Activated CD8-positive, alpha-beta memory T cell treated with anti-CD3 and anti-CD28 coated beads, Interleukin-2, amount 50 U/mL, for 48 hours (primary cell): Measurements from ENCODE around the gene PHC2.

ENCODE experiments used
- DNase-seq: peaks from one replicate; pipeline ENCODE4 v3.0.0-alpha.2; 2020

Gene PHC2

DNA sequence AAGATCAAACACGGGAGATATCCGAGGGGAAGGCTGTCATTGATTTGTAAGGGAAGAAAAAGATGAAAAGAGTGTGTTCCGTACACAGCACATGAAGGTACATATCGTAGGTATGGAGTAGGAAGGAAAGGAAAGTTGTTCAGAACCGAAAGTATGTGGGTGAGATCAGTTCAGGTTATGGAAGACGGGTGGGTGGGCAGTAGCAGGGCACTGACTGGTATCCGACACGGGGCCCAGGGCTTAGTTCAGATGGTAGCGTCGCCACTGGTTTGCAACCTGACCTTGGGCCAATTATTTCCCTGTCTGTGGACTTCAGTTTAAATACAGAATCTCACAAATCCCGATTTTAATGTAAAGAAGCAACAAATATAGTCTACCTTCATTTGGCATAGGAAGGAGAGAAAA, 82.2 kb downstream of the PHC2 start:
- no peak for DNase-seq

DNA sequence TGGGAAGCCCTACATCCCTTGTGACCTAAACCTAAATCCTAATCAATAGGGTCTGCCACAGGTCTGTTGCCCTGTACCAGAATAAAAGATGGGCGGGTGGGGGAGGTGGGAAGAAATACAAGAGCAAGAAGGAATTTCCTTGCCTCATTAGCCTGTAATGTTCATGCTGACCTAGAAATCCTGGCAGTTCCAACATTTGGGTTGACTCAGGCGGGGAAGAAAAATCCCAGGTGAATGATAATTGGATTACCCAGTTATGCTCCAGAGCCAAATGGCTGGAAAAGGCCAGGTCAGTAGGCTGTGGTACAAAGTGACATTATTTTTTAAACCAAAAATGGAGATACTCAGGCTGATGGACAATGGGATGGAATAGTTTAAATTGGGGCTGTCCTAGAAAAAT, 82.7 kb downstream of the PHC2 start:
- DNase-seq, result no peak

DNA sequence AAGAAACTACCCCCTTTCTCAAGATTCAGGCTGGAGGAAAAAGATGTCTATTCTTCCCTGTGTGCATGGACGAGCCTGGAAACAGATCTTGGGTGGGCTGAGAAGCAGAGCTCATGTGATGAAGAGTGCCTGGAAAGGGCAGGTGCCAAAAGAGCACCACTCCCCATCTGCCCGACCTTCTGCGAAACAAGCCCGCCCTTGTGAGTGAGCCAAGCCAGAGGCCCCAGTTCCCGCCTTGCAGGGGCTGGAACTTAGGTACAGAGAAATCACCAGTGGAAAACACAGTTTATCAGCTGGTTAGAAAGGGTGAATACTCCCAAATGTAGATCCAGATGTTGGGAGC, 83.3 kb downstream of the PHC2 start:
- no peak for DNase-seq

DNA sequence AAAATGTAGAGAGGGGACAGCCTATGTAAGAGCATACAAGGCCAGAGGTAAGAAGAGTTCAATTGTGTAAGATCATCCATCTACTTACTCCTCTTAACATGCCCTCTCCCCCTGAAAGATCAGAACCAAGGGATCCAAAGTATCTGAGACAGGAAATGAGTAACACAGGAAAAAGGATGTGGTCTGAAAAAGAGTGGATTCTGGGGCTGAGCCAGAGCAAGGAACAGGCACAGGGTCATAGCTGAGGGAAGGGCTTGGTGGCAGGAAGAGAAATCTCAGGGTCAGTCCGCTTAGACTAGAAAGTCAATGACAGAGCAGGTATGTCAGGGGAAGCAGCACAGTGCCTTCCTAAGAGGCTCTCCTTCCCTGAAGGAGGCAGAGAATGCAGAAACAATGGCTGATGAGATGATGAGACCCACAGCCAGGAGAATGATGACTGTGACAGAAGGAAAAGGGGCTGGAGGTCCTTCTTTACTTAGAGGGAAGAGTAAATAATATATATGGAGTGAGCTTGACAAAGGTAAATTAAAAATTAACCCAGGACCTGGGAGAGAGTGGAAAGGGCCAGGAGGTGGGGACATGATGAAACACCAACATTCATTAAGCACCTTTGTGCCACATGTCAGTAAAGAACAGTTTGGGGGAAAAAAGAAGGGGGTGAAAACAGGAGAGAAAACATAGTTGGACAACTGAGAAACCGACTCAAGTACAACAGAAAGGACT, 83.8 kb downstream of the PHC2 start:
- DNase-seq, result no peak

DNA sequence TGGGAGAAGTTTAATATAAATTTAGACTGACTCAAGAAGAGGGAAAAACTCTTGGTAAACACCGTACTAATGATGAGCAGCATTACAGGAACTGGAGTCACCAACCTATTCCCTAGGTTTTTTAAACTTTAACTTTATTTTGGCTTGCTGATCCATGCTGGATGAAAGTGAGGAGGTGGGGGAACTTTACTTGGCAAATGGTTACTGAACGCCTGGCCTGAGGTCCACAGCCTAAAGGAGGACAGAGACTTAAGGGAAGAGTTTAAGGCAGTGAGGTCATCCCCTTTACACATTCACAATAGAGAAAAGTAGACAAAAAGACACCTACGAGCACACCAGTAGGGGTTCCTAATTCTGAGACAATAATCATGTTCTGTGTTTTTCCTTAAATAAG, 84.4 kb downstream of the PHC2 start:
- no peak for DNase-seq

DNA sequence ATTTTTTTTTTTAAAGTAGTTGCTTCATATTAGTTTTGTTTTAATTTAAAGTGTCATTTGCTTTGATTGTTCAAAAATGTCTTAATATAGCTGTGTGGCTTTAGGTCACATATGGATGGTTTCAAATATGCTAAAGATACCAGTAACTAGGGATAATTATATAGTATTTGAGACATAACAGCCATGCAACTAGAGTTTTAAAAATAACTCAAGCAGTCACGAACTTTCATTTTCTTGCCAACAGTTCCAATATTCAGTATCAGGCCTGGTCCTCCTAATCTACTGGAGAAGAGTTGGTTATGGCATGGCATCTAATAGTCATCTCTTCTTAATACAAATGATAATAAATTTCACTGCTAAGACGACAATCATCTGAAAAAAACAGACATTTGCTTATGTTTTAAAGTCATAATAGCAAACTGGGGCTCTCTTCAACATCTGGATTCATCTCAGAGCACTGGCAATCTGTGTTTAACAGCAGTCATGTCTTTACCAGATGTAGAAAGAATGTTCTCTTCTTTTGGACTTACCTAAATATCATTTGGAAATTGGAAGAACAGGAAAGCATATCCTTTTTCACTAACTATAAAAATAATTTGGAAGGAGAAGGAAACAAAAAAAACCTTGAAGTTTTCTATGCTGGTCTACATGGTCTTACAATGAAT, 85.9 kb downstream of the PHC2 start:
- DNase-seq, result no peak

DNA sequence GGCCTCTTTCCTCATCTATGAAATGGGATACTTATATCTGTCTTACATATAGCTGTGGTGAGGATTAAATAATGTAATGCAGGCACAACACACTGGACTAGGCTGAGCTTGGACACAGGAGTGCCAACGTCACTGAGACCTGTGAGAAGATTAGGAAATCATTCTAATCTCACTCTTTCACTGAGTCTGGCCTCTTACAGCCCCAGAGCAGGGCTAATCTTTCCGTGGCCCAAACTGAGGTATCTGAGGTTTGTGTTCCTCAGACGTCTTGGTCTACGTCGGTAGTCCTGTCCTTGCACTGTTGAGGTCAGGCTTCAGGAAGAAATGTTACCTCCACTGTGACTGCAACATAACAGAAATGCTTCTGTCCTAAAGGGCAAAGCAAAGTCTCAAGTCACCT, 87.4 kb downstream of the PHC2 start:
- no peak for DNase-seq

DNA sequence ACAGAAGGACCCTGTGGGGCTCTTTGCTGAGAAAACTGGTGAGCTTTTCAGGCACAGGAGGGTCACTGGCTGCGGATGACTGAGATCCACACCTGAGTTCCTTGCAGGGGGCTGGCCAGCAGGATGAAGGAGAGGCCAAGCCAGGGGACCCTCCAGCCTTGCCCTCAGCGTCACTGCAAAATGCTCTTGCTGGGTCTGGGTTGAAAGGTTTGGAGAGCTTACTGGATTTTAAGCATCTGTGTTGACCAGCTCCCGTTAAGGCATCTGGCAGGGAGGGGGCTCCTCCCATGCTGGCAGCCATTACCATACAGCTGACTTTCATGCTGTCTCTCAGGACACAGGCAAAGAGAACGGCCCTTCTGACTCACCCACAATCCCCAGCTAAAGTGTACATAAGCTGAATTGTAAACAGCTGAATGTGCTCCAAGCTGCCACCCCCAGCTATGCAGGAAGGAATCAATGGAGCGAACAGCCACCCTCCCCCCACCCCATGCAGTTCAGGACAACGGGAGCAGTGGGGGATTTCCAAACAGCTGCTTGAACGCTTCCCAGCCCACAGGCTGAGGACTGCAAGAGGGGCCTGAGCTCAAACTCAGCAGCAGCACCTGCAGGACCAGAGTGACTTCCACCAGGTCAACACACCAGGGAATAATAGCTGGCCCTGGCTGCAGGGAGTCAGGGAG, 88.7 kb downstream of the PHC2 start:
- DNase-seq, result no peak

DNA sequence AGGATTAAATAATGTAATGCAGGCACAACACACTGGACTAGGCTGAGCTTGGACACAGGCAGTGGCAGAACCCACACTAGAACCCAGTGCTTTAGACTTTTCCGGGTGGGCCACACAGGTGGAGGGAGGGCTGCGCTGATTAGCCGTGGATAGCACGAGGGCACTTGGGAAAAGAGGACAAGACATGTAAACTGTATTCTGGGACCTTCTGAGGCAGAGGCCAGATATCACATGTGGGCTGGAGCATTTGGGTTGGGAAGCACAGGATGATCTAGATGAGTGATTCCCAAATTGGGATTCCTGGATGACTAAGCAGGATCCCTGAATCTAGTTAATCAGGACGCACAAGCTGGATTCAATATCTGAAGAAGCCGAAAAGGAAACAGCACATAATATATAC, 89.7 kb downstream of the PHC2 start:
- DNase-seq, result no peak

DNA sequence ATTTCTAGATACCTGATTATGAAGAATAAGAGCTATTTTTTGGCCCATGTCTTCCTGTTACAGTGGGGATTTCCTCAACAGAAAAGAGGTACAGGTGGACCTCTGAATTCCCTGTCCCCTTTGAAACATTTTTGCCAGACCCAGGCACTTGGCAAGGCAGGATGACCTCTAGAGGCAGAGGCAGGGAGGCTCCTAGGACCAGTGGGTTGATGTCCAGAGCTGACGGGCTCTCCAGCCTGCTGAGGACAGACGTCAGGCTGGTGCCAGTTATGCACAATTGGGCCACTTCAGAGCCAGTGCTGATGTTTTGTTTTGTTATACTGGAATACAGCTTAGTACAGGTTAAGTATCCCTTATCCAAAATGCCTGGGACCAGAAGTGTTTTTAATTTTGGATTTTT, 91.5 kb downstream of the PHC2 start:
- no peak for DNase-seq

DNA sequence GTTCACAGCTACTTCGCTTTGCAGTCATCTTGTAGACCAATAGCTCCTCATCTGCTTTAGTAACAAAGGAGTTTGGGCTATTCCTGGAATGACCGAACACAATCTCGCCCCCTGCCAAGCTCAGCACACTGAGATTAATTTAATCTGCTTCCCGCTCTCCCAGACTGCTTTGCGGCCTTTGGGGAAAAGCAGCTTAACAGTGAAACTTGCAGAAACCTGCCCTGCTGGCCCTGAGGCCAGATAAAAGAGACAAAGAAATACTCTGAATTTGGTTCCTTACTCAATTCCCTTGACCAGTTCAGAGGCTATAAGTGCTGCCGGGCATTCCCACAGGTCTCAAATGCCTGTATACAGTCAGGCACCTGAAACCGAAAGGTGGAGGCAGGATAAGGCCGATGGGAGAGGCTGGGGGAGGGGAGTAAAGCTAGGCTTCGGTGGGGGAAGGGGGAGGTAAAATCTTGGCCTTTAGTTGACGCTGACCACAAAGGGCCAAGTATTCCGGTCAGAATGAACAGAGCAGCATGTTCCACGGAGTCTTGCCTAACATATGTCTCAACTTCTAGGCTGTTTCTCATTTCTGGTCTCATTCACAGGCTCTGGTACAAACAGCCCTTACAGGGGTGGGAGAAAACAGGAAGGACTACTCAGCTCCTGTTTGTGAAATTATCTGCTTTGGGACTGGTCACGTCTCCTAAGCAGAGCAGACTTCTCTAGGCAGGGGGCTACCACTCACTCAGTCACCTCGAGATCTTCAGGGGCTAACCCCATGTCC, 92.3 kb downstream of the PHC2 start:
- DNase-seq, result no peak

DNA sequence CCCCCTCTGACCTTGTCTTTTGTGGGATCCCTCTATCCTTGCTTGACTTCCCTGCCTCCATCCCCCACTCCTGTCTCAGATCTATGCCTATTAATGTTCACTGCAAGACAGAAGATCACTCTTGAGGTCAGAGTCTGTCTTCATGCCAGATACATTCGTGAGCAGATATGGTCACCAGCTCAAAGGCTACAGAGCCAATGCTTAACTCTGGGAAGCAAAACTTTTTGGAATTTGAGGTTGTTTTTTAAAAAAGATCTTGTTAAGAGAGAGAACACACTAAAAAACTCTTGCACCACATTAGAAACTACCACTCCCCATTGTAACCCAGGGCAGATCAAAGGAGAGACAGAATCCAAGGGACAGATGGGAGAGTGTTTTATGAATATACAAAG, 92.9 kb downstream of the PHC2 start:
- DNase-seq, result no peak

DNA sequence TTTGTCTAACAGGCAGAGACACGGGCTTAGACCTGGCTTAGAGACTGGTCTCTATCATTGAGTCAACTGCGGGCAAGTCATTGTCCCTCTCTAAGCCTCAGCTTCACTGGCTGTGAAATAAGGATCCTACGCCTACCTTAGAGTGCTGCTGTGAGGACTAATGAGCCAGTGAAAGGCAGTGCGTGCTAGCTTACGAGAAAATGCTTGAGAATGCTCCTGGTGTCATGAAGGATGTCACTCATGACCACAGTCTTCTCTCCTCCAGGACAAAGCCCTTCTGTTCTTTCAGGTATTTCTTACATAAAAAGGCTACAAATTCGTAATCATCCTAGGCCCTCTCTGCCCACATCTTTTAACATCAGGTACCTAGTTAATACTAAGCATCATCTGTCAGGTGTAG, 93.5 kb downstream of the PHC2 start:
- DNase-seq, result no peak

DNA sequence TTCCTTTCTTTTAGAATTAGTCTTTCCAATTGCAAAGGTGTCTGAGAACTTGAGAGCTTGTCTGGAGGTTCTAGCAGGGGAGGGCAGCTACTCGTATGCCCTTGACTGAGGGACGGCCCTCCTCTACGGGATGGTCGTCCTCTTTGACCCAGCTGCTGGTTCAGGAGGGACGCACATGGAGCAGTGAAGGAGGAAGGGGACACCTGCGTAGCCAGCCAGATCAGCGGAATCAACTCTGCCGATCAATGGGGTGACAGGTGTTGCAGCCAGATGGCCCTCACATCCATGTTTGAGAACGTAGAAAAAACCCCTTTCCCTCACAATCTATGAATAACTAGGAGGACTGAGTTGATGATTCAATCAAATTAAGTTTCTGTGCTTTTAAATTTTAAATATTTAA, 94.3 kb downstream of the PHC2 start:
- DNase-seq, result no peak

DNA sequence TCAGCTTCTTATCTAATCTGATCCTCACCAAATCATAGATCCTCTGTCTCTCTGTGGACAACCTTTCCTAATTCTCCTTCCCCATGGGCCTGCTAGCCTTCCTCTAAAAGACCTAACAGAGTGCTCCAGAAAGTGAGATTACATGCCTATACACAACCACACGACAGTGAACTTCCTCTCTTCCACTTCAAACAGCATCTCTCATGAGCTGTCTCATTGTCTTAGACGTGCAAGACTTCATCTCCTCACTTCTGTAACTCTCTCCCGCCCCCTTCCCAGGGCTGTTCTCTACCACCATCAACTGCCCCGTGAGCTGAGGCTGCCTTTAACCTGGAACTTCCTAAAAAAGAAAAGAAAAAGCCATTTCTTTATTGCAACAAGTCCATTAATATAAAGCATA, 95.9 kb downstream of the PHC2 start:
- DNase-seq, result no peak

DNA sequence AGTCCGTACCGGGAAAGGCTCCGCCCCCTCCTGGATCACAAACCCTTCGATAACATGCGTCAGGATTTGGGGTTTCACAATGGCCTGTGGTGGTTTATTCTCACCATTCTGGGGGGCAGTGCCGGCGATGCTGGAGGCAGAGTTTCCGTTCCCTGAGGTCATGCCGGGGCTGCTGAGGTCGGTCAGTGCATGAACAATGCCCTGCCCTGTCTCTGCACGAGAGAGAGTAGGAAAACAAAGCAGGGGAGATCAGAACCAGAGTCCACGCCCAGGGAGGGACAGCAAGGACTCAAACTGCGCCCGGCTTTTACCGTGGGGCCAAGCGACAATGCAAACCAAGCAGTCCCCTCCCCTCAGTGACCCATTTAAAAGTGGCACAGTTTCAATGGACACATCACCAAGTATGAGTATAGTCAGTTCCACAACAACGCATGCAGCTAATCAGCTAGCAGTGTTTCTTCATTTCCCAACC, 96.8 kb downstream of the PHC2 start:
- DNase-seq, result no peak

DNA sequence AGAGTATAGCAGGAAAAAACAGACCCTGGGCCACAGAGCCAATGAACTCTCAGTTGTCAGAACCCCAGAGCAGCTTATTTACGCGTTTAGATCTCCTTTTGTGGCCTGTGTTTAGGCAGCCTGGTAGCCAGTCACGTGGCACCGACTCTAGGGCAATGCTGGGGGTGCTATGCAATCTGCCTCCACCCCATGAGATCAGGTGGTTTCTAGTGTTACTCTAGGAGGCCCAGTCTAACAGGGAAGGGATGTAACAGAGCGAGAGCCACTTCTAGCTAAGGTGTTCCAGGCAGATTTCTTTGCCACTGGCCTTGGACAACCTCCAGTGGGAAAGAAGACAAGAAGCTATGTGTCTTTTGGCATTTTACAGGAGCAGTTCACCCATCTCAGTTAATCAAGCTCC, 98.0 kb downstream of the PHC2 start:
- DNase-seq, result no peak

DNA sequence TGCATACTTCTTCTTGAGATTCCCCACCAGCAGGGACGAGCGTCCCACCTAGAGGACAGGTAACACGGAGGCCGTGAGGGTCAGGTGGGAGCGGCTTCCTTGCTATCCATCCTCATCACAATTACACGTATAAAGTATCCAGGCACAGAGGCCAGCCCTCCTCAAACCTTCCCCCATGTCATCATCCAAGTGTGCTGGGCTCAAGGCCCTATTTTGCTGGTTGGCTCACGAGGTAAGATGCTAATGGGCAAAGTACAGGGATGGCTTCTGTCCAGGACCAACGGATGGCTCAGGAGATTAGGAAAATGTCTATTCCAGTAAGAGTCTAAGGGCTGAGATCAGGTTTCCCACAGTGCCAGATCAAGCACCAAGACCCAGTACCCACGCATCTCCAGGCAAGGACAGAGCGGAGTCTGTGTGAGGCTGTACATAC, 98.5 kb downstream of the PHC2 start:
- no peak for DNase-seq

DNA sequence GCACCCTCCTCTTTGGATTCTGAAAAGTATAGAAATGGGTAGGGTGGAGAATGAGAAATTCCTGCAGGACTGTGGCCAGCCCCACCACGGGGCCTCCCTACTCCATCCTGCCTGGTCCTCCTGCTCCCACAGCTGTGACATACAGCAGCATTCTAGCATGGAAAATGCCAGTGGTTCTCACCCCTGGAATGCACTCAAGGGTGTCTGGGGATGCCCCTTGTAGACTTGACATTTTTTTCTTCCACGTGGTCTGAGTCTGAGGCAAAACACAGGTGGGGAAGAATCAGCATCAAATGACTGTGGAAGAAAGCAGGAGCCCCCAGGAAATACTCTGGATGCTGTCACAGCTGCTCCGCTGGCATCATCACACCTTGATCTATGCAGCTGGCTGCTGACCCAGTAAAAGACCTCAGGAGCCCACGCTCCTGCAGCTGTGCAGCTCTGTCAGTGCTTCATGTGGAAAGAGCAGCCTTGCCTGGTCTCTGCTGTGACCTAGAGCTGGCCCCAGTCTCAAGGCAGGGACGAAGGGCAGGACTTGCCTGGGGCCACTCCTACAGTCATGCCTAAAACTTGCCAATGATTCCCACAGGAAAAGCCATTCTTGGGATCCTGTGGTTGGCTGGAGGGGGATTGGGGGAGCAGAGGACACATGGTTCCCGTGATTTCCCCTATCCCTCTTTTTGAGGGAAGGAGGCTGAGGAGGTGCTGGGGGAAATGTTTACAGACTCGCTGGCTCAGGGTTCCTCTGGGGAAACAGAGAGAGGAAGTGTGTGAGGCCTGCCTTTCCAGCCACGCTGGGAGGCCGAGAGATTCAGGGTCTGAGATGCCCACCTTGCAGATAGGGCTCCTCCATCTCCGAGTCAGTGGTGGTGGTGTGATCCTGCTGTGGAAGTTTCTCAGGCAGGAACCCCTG, 99.2 kb downstream of the PHC2 start:
- no peak for DNase-seq

DNA sequence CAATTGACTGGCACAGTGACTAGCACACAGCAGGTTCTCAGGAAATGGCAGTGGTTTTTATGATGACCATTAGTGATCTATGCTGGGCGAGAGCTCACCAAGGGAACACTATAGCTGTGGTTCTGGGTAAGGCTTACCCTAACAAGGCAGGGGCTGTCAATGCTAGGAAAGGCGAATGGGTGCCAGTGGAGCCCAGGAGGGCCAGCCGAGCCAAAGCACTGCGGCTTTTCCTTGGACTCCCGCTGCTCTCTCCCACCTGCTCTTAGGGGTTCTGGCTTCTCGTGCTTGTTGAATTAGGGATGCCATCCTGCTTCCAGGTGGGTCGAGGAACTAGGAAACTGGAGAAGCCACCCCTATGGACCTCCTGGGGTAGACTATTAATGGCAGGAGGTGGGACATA, 100.0 kb downstream of the PHC2 start:
- DNase-seq, result no peak

DNA sequence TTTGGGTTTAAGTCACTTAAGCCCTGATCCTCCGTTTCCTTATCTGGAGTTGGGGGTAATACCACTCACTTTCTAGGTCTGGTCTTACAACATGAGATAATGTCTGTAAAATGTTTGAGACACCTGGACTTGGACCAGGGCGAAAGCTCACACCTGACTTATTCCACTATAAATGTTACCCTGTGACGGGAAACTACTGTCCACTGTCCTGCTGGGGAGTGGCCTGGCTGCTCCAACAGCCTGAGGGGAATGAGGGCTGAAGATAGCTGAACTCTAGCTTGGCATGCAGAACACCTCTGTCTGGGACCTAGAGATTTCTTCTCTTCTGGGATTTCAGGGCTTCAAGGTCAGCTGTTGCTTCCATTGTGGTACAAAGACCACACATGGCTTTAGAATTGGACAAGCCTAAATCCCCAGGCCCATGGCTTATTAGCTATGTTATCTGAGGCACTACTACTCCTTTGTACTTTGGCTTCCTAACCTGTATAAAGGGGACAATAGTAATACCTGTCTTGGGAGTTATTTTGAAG, 100.5 kb downstream of the PHC2 start:
- DNase-seq, result no peak

DNA sequence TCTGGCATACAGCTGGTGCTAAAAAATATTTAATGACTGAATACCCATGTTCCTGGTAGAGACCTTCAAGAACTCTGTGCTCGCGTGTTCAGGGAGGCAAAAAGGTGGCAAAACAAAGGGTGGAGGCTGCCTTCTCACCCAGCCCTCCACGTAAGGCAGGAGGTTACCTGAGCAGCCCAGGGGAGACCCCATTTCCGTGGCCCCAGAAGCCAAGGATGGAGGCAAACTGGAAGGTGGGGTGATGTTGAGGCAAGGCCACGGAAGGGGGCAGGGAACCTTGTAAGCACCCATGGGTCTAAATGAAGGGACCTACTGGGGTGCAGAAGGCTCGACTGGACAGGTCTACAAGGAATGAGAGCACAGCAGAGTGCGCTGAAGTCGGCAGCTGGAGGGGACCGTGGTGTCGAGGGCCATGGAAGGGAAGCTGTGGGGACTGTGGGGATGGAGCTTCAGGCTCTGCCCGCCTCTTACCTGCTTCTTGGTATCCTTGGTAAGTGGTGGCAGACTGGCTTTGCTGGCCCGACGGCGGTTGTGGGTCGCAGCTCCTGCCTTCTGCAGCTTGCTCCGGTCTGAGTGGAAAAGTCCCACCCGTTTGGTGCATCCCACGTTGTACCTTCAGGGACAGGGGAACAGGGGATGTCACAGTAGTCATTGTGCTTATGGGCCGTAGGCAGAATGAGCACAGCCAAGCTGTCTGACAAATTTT, 101.1 kb downstream of the PHC2 start:
- DNase-seq, result no peak
